HG02571 (cell line): ENCODE data around the gene CNTNAP2.

Experiments used
- ATAC-seq: cut with Tn5 transposase; IDR thresholded peaks from one replicate; pipeline ENCODE4 v1.9.1; 2021; ENCODE audit warnings: mild to moderate bottlenecking, moderate library complexity; ENCODE audit not compliant: unreplicated experiment

CNTNAP2 gene

DNA sequence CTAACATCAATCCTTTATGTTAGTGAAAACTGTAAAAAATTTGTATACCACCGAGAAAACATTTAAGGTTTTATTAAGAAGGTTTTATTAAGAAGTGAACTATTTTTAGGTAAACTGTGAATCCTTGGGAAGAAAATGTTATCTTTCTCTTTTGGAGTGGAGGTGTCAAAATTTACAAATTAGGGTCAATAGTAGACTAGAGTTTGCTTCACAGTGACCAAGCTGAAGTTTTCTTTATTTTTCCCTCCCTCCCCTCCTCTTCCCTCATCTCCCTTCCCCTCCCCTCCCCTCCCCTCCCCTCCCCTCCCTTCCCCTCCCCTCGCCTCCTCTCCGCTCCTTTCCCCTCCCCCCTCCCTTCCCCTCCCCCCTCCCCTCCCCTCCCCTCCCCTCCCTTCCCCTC, 168.8 kb downstream of the CNTNAP2 start:
- ATAC-seq = no peak

- no peak for ATAC-seq
Measured at GRCh38 chr7:146290746-146291145, 174.1 kb downstream of the CNTNAP2 start.

- no peak for ATAC-seq
Measured at GRCh38 chr7:146291900-146292299, 175.3 kb downstream of the CNTNAP2 start.

DNA sequence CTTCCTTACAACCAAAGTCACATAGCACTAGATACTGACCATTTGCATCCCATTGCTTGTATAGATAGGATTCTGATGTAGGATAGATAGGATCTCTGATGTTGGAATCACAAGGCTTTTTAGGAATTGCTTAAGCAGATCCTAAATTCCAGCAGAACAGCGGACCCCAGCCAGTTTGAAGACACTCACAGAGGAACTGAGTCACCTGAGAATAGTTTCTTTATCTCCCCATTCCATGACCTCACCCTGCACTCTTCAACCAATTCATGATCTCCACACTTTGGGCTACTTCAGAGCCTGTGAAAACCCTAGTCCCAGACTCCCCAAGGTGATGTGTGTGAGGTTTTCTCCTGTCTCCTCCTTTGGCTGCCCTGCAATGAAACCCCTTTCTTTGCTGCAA, 179.4 kb downstream of the CNTNAP2 start:
- no peak for ATAC-seq

DNA sequence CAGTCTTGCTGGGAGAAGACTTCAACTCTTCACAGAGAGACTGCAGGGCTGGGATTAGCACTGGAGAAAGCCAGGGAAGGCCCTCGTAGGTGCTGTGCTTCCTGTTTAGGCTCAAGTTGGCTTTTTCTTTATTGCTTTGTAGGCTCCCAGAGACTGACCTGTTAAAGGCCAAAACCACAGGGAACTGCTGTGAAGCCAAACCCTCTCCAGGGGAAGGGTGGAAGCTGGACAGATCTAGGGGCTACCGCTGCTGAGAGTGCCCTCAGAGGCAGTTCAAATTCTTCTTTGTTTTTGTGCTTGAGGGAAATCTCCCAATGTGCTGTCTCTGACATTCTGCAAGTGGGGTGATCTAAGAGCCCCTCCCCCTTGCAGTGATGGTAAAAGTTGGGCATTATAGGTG, 198.4 kb downstream of the CNTNAP2 start:
- no peak for ATAC-seq

DNA sequence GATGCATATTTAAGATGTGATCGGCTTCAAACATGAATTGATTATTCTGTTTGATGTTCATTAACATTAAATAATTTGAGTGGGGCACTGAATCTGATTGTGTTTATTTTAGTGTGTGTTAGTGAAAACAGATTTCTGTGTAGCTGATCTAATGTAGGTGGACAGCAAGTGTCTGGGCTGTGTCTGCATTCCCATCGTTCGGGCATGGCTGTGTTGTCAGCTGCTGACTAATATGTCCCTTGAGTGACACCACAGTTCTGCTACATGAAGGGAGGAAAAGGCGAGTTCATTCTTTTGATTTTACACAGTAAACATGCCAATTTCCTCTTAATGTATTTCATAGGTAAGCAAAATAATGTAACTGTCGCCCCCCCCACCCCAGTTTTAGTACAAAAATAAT, 203.0 kb downstream of the CNTNAP2 start:
- no peak for ATAC-seq

- no peak for ATAC-seq
Measured at GRCh38 chr7:146321301-146321700, 204.7 kb downstream of the CNTNAP2 start.

DNA sequence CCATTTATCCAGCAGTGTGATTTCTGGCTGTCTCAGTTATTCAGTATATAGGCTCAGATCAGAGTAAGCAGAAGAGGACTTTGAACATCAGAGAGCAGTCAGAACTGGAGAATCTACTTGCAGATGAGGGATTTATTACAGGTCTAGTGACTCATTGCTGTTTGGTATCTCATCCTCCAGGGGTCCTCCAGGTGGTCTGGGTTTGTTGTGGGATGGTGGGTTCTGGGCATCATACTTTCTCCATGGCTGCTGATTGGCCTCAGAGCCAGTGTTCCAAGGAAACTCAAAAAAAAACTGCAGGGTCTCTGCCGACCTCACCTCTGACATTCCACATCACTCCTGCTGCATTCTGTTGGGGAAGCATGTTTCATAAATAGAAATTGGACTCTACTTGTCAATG, 214.8 kb downstream of the CNTNAP2 start:
- no peak for ATAC-seq

DNA sequence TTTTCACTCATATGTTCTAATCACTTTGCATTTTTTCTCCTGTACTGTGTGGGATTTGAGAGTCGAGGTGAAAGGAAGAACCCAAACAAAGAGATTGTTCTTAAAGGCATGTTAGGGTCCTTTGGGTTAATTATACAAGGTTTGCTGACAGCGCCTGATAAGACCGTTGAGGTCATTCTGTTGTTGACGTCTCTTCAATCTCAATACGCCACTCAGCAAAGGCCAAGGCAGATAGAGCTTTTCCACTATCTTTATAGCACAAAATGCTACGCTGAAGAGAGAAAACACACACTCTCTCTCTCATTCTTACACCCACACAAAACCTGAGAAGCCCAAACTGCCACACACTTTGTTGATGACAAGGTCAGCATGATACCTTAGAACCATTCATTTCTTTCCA, 228.7 kb downstream of the CNTNAP2 start:
- no peak for ATAC-seq

DNA sequence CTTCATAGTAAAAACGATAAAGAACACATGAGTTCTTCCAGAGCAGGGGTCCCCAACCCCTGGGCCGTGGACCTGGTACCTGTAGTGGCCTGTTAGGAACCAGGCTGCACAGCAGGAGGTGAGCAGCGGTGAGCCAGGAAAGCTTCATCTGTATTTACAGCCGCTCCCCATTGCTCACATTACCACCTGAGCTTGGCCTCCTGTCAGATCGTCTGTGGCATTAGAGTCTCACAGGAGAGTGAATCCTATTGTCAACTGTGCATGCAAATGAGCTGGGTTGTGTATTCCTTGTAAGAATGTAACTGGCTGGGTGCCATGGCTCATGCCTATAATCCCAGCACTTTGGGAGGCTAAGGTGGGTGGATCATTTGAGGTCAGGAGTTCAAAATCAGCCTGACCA, 229.5 kb downstream of the CNTNAP2 start:
- ATAC-seq = no peak

DNA sequence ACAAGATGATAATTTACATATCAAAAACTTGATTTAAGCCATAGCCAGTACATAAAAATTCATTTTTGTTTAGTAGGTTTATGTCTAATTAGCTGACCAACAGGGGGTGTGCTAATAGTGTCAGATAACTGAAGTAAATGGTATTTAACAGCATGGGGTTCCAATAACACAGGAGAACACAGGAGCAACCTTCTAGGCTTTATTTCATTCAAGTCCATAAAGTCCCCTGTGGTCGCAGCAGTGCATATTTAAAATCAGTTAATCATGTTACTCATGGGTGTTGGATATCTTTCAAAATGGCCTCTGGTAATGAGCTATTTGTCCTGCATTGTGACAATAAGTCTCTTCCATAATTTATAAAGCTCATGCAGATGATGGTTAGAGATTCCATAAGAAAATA, 238.6 kb downstream of the CNTNAP2 start:
- ATAC-seq = no peak

GRCh38 chr7:146359176-146359575, 242.6 kb downstream of the CNTNAP2 start:
- no peak for ATAC-seq

GRCh38 chr7:146366938-146367337, 250.3 kb downstream of the CNTNAP2 start:
- ATAC-seq = no peak

GRCh38 chr7:146370171-146370570, 253.6 kb downstream of the CNTNAP2 start:
- ATAC-seq = no peak

DNA sequence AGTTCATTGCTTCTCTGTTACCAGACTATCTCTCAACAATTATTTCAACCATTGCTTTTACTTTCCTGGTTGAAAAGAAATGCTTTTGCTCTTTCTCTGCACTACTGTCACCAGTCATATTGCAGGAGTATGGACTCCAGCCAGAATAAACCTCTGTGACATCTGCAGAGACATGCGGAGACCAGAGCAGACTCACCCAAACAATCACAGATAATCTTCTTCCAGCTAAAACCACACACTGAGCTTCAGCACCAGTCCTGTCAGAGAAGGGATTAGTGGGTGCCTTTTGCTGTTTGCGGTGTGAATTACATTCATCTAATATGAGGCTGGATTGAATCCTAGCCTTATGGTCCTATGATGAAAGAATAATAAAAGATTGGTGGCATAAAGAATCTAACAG, 258.6 kb downstream of the CNTNAP2 start:
- no peak for ATAC-seq

GRCh38 chr7:146378196-146378595, 261.6 kb downstream of the CNTNAP2 start:
- no peak for ATAC-seq

DNA sequence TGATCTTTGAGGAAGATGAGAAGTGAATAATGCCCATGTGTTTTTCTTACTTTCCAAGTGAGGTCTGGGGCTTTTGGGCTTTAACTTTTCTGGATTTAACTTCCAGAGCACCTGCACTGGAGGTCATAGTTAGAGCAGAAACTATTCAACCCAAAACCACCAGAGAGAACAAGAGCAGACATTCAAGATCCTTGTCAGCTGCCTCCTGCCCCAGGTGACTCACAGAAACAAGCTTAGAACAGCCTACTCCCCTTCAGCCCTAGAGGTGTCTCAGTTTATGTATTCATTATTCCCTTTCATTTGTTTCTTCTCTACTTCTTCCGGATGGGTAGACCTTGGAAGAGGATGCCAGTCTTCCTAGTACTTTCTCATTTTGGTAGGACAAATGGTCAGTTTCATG, 270.5 kb downstream of the CNTNAP2 start:
- no peak for ATAC-seq

DNA sequence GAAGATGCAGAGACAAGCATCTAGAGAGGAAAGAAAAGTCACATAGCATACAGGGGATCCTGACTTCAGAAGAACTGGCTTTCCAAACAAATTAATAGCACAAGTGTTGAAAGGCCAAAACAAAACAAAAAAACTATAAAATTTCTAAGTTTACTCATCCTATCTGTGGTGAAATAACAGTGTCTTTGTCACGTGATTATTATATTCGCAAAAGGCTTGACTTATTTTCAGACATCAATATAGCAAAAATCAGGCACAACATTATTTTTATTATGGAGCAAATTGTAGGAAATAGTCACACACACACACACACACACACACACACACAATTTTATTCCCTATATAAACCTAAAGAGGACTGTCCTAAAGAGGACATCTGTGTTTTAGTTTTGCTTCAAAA, 272.3 kb downstream of the CNTNAP2 start:
- no peak for ATAC-seq

DNA sequence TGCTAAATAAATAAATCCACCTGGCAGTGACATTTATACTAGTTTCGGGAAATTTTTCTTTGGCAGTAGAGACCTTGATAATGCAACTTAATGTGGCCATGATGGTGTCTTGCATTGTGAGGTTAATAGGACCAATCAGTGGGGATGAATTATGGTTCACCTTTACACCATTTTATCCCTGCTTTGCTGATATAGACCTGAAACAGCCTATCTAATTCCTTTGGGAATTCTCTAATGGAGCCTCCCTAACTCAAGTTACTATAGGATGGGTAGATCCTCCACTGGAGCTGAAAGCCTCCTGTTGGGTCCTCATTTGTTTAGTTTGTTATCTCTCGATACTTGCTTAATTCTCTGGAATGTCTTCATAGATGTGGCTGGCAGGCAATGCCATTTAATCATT, 276.7 kb downstream of the CNTNAP2 start:
- ATAC-seq = no peak

GRCh38 chr7:146397141-146397540, 280.5 kb downstream of the CNTNAP2 start:
- ATAC-seq = no peak

- no peak for ATAC-seq
Measured at GRCh38 chr7:146401939-146402338, 285.3 kb downstream of the CNTNAP2 start.

GRCh38 chr7:146405737-146406136, 289.1 kb downstream of the CNTNAP2 start:
- ATAC-seq = no peak

DNA sequence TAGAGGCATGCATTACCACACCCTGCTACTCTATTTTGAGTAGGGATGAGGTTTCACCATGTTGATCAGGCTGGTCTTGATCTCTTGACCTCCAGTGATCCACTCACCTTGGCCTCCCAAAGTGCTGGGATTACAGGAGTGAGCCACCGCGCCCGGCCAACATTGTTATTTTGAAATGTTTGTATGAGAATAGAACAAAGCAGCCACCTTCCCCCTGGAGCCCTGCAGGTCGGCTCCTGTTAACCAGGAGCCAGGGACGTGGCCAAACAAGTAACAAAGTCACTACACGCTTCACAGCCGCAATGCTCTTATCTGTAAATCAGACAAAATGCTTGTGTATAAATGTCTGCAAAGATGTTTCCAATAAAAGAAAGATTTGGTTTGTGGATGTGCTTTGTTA, 295.4 kb downstream of the CNTNAP2 start:
- ATAC-seq = no peak

DNA sequence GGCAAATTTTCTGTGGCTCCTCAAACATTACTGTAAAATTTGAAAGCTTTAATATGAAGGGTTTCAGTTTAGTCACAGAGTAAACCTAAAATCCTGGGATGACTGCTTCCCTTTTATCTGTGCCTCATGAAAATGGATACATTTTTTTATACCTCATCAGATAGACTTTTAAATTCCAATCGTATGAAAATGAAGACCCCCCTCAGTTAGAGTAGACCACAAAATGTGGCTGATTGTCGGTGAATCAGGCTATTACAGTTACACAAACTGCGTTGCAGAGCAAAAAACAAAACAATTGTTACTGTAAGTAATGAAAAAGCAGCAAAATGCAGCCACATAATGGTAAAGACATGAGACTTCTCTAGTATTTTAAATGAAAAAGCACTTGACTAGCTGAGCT, 296.2 kb downstream of the CNTNAP2 start:
- no peak for ATAC-seq
